ENCODE measurements around the gene FOXRED1. TPM values are rescaled to one million over a fixed set of nuclear protein-coding genes. Genes with fewer than 3 reads are reported as not detected.

Gene FOXRED1
- total and polyA plus RNA-seq, 2 of the 4 experiments (the other 2 are of a cell fraction), result 15.1 to 28.3 TPM

DNA sequence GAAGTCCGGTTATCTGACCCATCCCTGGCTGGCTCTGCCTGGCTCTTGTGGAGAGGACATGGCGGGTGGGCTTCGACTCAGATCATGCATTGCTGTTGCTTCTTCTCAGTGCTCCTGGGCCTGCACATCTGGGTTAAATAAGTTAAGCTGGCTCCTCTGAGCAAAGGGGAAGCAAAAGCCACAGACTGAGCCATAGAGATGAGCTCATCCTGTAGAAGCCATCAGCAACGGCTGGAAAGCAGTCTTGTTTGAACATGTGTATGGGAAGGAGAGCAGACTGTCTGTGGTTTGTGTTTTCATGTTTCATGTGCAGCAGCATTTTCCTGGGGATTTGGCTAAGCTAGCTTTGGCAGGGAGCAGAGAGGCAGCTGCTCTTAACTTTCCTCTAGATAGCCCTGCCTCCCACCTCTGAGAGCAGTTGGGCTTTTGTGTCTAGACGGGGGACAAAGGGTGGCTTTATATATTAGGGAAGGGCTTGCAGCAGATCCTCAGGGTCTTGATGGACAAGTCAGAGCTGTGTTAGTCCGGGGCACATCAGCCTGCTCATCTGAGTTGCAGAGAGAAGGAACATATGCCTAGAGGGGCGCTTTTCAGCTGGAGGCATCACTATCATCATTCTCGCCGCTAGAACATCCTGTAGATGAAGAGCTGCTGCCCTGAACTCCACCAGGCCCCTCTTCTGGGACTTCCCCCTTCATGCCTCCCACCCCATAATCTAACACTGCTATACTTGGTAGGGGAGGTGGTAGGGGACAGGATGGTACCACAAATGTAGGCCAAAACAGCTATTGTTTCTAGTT is 49.8 kb downstream of the FOXRED1 start (continued):
- TF ChIP-seq MAZ (IDR thresholded peaks at IDR 0.05; ENCODE audit: borderline replicate concordance, low read depth, low read length), result no peak
- peak; percentile 15; the same call in 1 of the 2 replicates for TF ChIP-seq SMC3 (IDR thresholded peaks at IDR 0.05; ENCODE audit: low read depth, low read length)
- TF ChIP-seq CEBPB (IDR thresholded peaks at IDR 0.05; ENCODE audit: low read depth, low read length), result 0 out of 2 replicates have a peak, but pooled peaks have one; percentile 17

DNA sequence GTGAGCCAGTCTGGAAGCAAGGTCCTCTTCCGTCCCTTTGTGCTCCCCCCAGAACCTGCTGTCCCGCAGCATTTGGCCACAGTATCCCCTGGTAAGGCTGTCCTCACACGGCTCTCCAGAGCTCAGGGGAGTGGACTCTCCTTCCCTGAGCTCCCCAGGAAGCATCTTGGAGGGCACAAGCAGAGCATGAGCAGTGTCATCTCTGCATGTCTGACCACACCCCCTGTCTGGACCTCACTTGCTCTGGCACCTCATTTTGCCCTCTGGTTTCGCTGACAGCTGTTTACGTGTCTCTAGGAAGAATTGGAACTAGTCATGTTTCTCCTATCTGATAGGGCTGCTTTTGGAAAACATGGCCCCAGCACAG is 50.4 kb downstream of the FOXRED1 start:
- H2AK9ac ChIP-seq (replicated peaks; ENCODE audit: low read depth, low read length, poor library complexity), result peak overlapping the region; percentile 85
- peak overlapping the region; percentile 36 for H4K5ac ChIP-seq (ENCODE audit: low read depth, low read length)
- BruUV-seq (replicated peaks), result no TSS peak
- ChIA-PET CTCF (interaction anchor here (0.9 to 1.4 kb wide), 4 partner anchors 8 to 161 kb away, joined by 3 to 4 read pairs (median 4); no protein-coding TSS in a partner anchor), POLR2A (ENCODE audit: unreplicated experiment) (interaction anchor here (0.8 to 1.2 kb wide), 2 partner anchors 13 to 114 kb away, joined by 3 to 4 read pairs; no protein-coding TSS in a partner anchor)
- dilution Hi-C loops (cut with HindIII; ENCODE audit: low sequenced_read_pairs, unreplicated experiment) (no loop called here), intact Hi-C loops (cut with micrococcal nuclease) (loop anchor here (2.0 to 10.0 kb wide), 4 partner anchors 37 to 1175 kb away; no protein-coding TSS in a partner anchor), in situ Hi-C loops (cut with MboI; ENCODE audit: low sequenced_read_pairs) (loop anchor here (10.0 to 25.0 kb wide), 3 partner anchors 95 to 1018 kb away; no protein-coding TSS in a partner anchor)
- H3K79me1 ChIP-seq (ENCODE audit: low read depth in 1 of 2, low read length in 2 of 2), result peaks cover 4 to 18% of the 10 kb centered on the region in 2 experiments; a peak in 3 of 4 replicates
- H3K14ac ChIP-seq (replicated peaks; ENCODE audit: low read depth, low read length), result peak overlapping the region; percentile 61
- peak overlapping the region; percentile 91 for H2AFZ ChIP-seq (replicated peaks; ENCODE audit: low read length, poor library complexity)
- H3K9ac ChIP-seq (ENCODE audit: low read depth, low read length), result peak overlapping the region; percentile 3; the same call in 1 of the 2 replicates
- peak overlapping the region; percentile 71 for H2BK20ac ChIP-seq (ENCODE audit: low read depth, low read length)
- H3K27ac ChIP-seq (ENCODE audit: insufficient read depth, low read length), result peak overlapping the region; percentile 92; the same call in 1 of the 2 replicates
- H3K9me3 ChIP-seq (ENCODE audit: control insufficient read depth, insufficient read depth, low read length), result no peaks in the 10 kb centered on the region
- DNase-seq (no peak), ATAC-seq (ENCODE audit: low read depth) (no peak)
- H2BK15ac ChIP-seq (ENCODE audit: low read depth, low read length), result peak overlapping the region; percentile 96; the same call in 1 of the 3 replicates
- peak overlapping the region; percentile 78 for H2BK120ac ChIP-seq (ENCODE audit: low read depth, low read length)
- H3K9me1 ChIP-seq (ENCODE audit: insufficient read depth, low read length), result peaks cover 18% of the 10 kb centered on the region
- peak overlapping the region; percentile 85 for H3K4ac ChIP-seq (ENCODE audit: low read depth, low read length)
- peak overlapping the region; percentile 42 for H3K18ac ChIP-seq (ENCODE audit: low read depth, low read length)
- no peak for TF ChIP-seq MXI1 (IDR thresholded peaks at IDR 0.05; ENCODE audit: borderline replicate concordance, low read depth, low read length)
- TF ChIP-seq, protein P1, sequence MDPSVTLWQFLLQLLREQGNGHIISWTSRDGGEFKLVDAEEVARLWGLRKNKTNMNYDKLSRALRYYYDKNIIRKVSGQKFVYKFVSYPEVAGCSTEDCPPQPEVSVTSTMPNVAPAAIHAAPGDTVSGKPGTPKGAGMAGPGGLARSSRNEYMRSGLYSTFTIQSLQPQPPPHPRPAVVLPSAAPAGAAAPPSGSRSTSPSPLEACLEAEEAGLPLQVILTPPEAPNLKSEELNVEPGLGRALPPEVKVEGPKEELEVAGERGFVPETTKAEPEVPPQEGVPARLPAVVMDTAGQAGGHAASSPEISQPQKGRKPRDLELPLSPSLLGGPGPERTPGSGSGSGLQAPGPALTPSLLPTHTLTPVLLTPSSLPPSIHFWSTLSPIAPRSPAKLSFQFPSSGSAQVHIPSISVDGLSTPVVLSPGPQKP (IDR thresholded peaks at IDR 0.05; ENCODE audit: borderline replicate concordance, low read depth, low read length), result no peak
- 0 out of 2 replicates have a peak, but pooled peaks have one; percentile 2 for TF ChIP-seq FOS (IDR thresholded peaks at IDR 0.05; ENCODE audit: low read depth, low read length)
- H4K91ac ChIP-seq (ENCODE audit: insufficient read depth, low read depth, low read length), result peak overlapping the region; percentile 96
- no peak overlapping the region for H3K4me3 ChIP-seq (ENCODE audit: insufficient read depth, low read depth, low read length)
- peaks cover 18% of the 10 kb centered on the region for H3K4me1 ChIP-seq (ENCODE audit: control insufficient read depth, insufficient read depth, low read length)
- peak overlapping the region; percentile 71 to 86; a peak in 3 of 4 replicates for H4K8ac ChIP-seq (ENCODE audit: low read depth in 2 of 2, low read length in 2 of 2)
- H3K56ac ChIP-seq (ENCODE audit: extremely low read depth, insufficient read depth, low read length), result peak overlapping the region; percentile 11; the same call in 1 of the 2 replicates
- H3K4me2 ChIP-seq (ENCODE audit: low read depth, low read length), result no peak overlapping the region; the same call in 1 of the 2 replicates
- peak overlapping the region; percentile 91 for H2AK5ac ChIP-seq (ENCODE audit: low read depth, low read length)
- H4K20me1 ChIP-seq (ENCODE audit: insufficient read depth, low read length), result no peaks in the 10 kb centered on the region
- H3K27me3 ChIP-seq (ENCODE audit: control insufficient read depth, insufficient read depth, low read length), result no peaks in the 10 kb centered on the region
- WGBS, 2 experiments (ENCODE audit: extremely low coverage in 2 of 2, insufficient read length in 1 of 2), result 73% methylated on average over 2 of the region's 5 CpGs; no CpG with 5 or more reads in 1 of the 2 experiments
- peak overlapping the region; percentile 93 for H2BK5ac ChIP-seq (ENCODE audit: low read depth, low read length, poor library complexity, severe bottlenecking)
- H3K23ac ChIP-seq (ENCODE audit: low read depth, low read length), result peak overlapping the region; percentile 78
- no peaks in the 10 kb centered on the region for H3K36me3 ChIP-seq (ENCODE audit: control insufficient read depth, insufficient read depth, low read length)

Measured in IMR-90 (cell line).